ENCODE measurements around the gene RNF13.

- TF ChIP-seq, protein P1, sequence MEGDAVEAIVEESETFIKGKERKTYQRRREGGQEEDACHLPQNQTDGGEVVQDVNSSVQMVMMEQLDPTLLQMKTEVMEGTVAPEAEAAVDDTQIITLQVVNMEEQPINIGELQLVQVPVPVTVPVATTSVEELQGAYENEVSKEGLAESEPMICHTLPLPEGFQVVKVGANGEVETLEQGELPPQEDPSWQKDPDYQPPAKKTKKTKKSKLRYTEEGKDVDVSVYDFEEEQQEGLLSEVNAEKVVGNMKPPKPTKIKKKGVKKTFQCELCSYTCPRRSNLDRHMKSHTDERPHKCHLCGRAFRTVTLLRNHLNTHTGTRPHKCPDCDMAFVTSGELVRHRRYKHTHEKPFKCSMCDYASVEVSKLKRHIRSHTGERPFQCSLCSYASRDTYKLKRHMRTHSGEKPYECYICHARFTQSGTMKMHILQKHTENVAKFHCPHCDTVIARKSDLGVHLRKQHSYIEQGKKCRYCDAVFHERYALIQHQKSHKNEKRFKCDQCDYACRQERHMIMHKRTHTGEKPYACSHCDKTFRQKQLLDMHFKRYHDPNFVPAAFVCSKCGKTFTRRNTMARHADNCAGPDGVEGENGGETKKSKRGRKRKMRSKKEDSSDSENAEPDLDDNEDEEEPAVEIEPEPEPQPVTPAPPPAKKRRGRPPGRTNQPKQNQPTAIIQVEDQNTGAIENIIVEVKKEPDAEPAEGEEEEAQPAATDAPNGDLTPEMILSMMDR (conservative IDR thresholded peaks at IDR 0.05 in 1 of 2, IDR thresholded peaks at IDR 0.05 in 1 of 2; ENCODE audit: low read depth in 1 of 2, low read length in 2 of 2), result no peak
- TF ChIP-seq EZH2 (IDR thresholded peaks at IDR 0.05; ENCODE audit: low read length, missing control alignments), result no peak
Observed at GRCh38 chr3:149867563-149867962, 54.5 kb downstream of the RNF13 start.

All from fibroblast of lung (primary cell).